Breast epithelium (tissue), 4 donors: Measurements from ENCODE around the gene BICC1. TPM values are rescaled to one million over a fixed set of nuclear protein-coding genes. Genes with fewer than 3 reads are reported as not detected.

ENCODE experiments used
- DNase-seq, 2 donors: peaks; one replicate each; pipeline ENCODE4 v3.0.0-alpha.2; 2019; ENCODE audit warnings: low spot score in 2 of 2
- H3K27ac ChIP-seq, 2 donors: fragments of 200-600 bp; sonication (generic) in 1 of 2; one replicate each; pipeline ENCODE4 v1.5.1; 2016 to 2019; ENCODE audit warnings: mild to moderate bottlenecking in 1 of 2
- H3K27me3 ChIP-seq, 2 donors: fragments of 200-600 bp; sonication (generic) in 1 of 2; one replicate each; pipeline versions ENCODE4 v1.5.1 to v1.6.0; 2017 to 2019; ENCODE audit warnings: control low read depth in 1 of 2, mild to moderate bottlenecking in 1 of 2
- H3K36me3 ChIP-seq: fragments of 200-600 bp; one replicate; pipeline ENCODE4 v1.5.1; 2019
- H3K4me1 ChIP-seq, 2 donors: fragments of 200-600 bp; sonication (generic); one replicate each; pipeline ENCODE4 v1.5.1; 2016 to 2019; ENCODE audit warnings: control low read depth in 1 of 2
- H3K4me3 ChIP-seq, 3 donors: fragments of 200-600 bp; sonication (generic); 1 replicate in 2 of 3; 2 replicates in 1 of 3; pipeline ENCODE4 v1.5.1; 2016 to 2019; ENCODE audit warnings: mild to moderate bottlenecking in 3 of 3, moderate library complexity in 2 of 3
- H3K9me3 ChIP-seq, 2 donors: fragments of 200-600 bp; sonication (generic) in 1 of 2; one replicate each; pipeline ENCODE4 v1.5.1; 2016 to 2019; ENCODE audit warnings: control low read depth in 1 of 2
- POLR2A ChIP-seq: fragments of 450-650 bp; IDR thresholded peaks from one replicate; pipeline ENCODE4 v1.6.1; 2016; ENCODE audit warnings: antibody characterized with exemption, mild to moderate bottlenecking, moderate library complexity
- POLR2AphosphoS5 ChIP-seq, 3 donors: sonication (generic); formaldehyde crosslinking; IDR thresholded peaks; one replicate each; pipeline ENCODE4 v1.6.1; 2017; ENCODE audit warnings: antibody characterized with exemption in 3 of 3
- intact Hi-C: fragments of 100-400 bp; cut with DNase I; formaldehyde crosslinking; loops from one replicate; pipeline ENCODE4 v1.15.1; 2023; ENCODE audit warnings: low total_unique reads
- total RNA-seq, 3 donors: library from RNA; depleted of rRNA; stranded (reverse); fragments of >200 nt; gene quantifications; one replicate each; pipeline ENCODE4 v1.1.0, GENCODE V29; 2016
- TF ChIP-seq, protein P1 (sequence below), 3 donors: fragments of 450-650 bp; IDR thresholded peaks; one replicate each; pipeline ENCODE4 v1.5.1; 2016 to 2017; ENCODE audit warnings: antibody characterized with exemption in 3 of 3, mild to moderate bottlenecking in 3 of 3, moderate library complexity in 3 of 3

BICC1 gene
- total RNA-seq, 3 donors from 2014 or later: 24.3 to 35.5 (median 26.2) TPM

DNA sequence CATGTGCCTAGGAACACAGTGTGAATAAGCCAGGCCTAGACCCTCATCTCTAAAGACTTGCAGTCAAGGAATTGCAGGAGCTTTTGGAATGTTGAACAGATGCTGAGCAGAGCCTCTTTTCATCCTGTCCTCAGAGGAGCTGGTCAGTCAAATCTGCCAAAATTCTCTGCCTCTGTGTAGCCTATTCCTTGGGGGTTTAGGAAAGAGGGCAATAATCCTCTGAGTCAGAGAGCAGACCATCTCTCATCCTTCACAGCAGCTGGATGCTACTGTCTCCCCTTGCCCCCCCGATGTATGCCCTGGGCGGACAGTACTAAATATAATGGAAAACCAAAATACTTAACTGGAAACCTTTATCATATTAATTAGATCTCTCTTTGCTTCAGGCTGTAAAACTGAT is 52.6 kb downstream of the BICC1 start:
- Histone ChIP-seq H3K27ac (no peak overlapping the region), H3K27me3 (no peaks in the 10 kb centered on the region), H3K9me3 (peaks cover 9 to 24% of the 10 kb centered on the region in 2 donors), H3K4me1 (no peaks in the 10 kb centered on the region), H3K4me3 (no peak overlapping the region), H3K36me3 (no peaks in the 10 kb centered on the region)
- intact Hi-C loops: no loop called here
- TF ChIP-seq POLR2A (no peak), POLR2AphosphoS5 (IDR thresholded peaks at IDR 0.05) (no peak)
- TF ChIP-seq, protein P1, sequence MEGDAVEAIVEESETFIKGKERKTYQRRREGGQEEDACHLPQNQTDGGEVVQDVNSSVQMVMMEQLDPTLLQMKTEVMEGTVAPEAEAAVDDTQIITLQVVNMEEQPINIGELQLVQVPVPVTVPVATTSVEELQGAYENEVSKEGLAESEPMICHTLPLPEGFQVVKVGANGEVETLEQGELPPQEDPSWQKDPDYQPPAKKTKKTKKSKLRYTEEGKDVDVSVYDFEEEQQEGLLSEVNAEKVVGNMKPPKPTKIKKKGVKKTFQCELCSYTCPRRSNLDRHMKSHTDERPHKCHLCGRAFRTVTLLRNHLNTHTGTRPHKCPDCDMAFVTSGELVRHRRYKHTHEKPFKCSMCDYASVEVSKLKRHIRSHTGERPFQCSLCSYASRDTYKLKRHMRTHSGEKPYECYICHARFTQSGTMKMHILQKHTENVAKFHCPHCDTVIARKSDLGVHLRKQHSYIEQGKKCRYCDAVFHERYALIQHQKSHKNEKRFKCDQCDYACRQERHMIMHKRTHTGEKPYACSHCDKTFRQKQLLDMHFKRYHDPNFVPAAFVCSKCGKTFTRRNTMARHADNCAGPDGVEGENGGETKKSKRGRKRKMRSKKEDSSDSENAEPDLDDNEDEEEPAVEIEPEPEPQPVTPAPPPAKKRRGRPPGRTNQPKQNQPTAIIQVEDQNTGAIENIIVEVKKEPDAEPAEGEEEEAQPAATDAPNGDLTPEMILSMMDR (IDR thresholded peaks at IDR 0.05): no peak
- DNase-seq: no peak

DNA sequence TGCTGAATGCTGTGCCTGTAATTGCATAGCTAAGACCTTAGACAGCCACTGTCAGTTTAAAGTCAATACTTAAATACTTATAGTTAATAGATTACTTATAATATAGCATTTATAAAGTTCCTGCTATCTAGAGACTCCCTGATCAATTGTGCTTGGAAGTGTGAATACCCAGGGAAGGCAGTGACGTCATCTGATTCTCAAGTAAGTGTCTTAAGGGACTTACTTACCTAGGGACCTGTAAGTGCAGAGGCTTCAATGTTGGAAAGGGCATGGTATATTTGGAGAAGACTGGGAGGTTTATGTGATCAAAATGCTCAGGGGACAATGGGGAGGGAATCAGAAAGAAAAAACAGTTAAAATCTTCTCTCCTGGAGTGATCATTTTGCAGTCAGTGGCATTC is 55.0 kb downstream of the BICC1 start:
- Histone ChIP-seq H3K4me1 (no peaks in the 10 kb centered on the region), H3K36me3 (no peaks in the 10 kb centered on the region), H3K9me3 (peaks cover 6% of the 10 kb centered on the region in 2 donors), H3K27me3 (no peaks in the 10 kb centered on the region), H3K27ac (peak overlapping the region in 1 of 2 donors; percentile 56), H3K4me3 (no peak overlapping the region)
- TF ChIP-seq, protein P1 (IDR thresholded peaks at IDR 0.05): no peak
- TF ChIP-seq POLR2A (no peak), POLR2AphosphoS5 (IDR thresholded peaks at IDR 0.05) (no peak)
- intact Hi-C loops: no loop called here
- no peak for DNase-seq

DNA sequence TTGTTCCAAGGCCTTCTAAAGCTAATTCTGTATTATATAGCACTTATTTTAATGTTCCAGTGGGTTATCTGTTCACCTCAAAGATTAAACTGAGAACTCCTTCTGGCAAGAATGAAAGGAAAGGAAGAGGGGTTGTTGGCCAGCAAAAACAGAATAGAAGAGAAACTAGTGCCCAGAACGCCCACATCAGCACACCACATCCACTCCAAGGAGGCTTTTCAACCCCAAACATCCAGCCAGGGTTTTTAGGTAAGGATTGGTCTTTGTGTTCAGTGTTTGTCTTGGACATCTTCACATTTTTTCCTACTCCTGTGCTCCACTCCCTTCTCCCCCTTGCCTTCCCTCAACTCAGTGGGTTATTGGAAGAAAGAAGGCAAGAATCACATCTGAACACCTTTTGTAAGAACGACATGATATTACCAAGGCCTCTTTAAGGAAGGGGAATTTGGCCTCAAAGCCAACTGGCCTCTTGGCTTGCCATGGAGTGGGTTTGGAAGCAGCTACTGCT is 55.8 kb downstream of the BICC1 start:
- Histone ChIP-seq H3K9me3 (no peaks in the 10 kb centered on the region), H3K4me3 (no peak overlapping the region), H3K27ac (peak overlapping the region; percentile 50 to 56), H3K4me1 (no peaks in the 10 kb centered on the region), H3K36me3 (no peaks in the 10 kb centered on the region), H3K27me3 (no peaks in the 10 kb centered on the region)
- intact Hi-C loops: no loop called here
- TF ChIP-seq POLR2A (no peak), POLR2AphosphoS5 (IDR thresholded peaks at IDR 0.05) (no peak)
- TF ChIP-seq, protein P1 (IDR thresholded peaks at IDR 0.05): no peak
- DNase-seq: no peak

DNA sequence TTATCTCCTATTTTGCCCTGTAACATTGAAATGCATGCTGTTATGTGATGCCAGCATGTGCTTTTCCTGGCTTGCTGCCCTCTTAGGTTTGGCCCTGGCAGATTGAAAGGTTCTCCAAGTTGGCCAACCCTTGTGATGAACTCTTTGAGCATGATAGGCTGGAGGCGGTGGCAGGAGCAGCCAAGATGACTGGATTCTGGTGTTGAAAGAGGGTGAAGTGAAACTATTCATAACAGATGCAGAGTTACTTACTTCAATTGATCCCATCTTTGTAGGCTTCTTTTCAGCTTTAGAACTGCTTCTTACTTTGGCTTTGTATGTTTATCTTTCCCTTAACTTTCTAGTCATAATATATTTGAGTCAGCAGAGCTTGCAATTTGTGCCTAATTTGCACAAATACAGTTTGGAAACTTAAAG is 57.6 kb downstream of the BICC1 start:
- TF ChIP-seq POLR2A: no peak
- TF ChIP-seq, protein P1 (IDR thresholded peaks at IDR 0.05): no peak
- no peak for TF ChIP-seq POLR2AphosphoS5 (IDR thresholded peaks at IDR 0.05)
- peak in 1 of 2 donors; percentile 29 for DNase-seq
- H3K27me3 ChIP-seq: no peaks in the 10 kb centered on the region
- H3K9me3 ChIP-seq: no peaks in the 10 kb centered on the region
- no peak overlapping the region for H3K4me3 ChIP-seq
- H3K36me3 ChIP-seq: no peaks in the 10 kb centered on the region
- no peaks in the 10 kb centered on the region for H3K4me1 ChIP-seq
- intact Hi-C loops: no loop called here
- H3K27ac ChIP-seq: peak overlapping the region; percentile 22 to 64

DNA sequence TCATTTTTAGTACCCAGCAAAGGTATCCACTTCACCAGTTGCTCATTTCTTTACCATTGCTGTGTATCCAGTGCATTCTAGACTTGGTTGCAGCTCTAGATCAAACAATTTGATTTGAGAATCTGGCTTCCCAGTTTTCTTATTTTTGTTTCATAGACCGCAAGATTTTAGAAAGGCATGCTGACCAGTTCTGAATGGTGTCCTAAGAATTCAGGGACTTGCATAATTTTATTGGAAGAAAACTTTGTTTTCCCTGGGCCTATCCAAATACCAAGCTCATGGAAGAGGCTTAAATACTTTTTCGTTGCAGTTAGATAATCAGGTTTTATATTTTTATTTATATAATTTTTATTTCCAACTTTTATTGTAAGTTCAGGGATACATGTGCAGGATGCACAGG is 58.3 kb downstream of the BICC1 start:
- Histone ChIP-seq H3K27me3 (no peaks in the 10 kb centered on the region), H3K9me3 (no peaks in the 10 kb centered on the region), H3K4me1 (no peaks in the 10 kb centered on the region), H3K4me3 (no peak overlapping the region), H3K27ac (peak overlapping the region; percentile 43 to 60), H3K36me3 (no peaks in the 10 kb centered on the region)
- TF ChIP-seq POLR2A (no peak), POLR2AphosphoS5 (IDR thresholded peaks at IDR 0.05) (no peak)
- TF ChIP-seq, protein P1 (IDR thresholded peaks at IDR 0.05): no peak
- DNase-seq: no peak
- intact Hi-C loops: no loop called here
